Cardiac fibroblast (primary cell): ENCODE data around the gene RPL32.
"Not testable (repeated sequence)": the region's sequence is repeated elsewhere in the genome, so short reads cannot be mapped to it uniquely, and the experiment has no call there.

ENCODE experiments used
- DNase-seq, 2 donors: peaks; one replicate each; pipeline versions ENCODE4 v3.0.0 to v3.0.0-alpha.2; 2010; ENCODE audit warnings: low read depth in 2 of 2
- H3K4me3 ChIP-seq, 2 donors: replicated peaks in 1 of 2; 1 replicate in 1 of 2; 2 replicates in 1 of 2; pipeline ENCODE4 v1.5.1; 2011; ENCODE audit warnings: low read depth in 2 of 2, low read length in 2 of 2, mild to moderate bottlenecking in 2 of 2, moderate library complexity in 1 of 2
- TF ChIP-seq, protein P1 (sequence below): IDR thresholded peaks from one replicate; pipeline ENCODE4 v1.5.1; 2011; ENCODE audit warnings: low read depth, mild to moderate bottlenecking, low read length, inconsistent platforms

RPL32 gene

DNA sequence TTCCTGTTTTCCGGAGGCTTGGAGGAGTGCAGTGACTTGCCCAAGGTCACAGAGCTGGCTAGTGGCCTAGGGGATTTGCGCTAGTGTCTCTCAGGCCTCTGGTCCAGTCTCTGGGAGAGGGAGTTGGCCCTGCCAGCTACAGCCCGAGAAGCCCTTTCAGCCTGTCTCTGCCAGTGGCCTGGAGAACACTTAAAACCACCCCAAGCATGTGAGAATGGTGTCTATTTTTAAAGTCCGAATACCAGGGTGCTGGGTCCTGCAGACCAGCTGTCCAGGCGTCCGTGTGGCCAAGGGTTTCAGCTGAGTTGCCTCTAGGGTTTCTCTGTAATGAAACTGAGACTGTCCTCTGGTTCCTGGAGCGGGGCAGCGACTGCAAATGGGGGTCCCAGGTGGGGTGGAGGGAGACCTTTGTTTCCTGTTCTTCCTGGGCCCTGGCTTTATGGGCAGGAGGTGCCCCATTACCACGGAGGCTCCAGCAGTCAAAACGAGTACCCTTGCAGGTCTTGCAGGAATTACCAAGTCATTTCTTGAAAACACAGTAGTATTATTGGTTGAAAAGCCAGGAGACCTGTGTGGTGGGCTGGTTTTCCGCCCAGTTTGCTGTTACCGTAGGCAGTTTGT is 42.7 kb downstream of the RPL32 start:
- TF ChIP-seq, protein P1, sequence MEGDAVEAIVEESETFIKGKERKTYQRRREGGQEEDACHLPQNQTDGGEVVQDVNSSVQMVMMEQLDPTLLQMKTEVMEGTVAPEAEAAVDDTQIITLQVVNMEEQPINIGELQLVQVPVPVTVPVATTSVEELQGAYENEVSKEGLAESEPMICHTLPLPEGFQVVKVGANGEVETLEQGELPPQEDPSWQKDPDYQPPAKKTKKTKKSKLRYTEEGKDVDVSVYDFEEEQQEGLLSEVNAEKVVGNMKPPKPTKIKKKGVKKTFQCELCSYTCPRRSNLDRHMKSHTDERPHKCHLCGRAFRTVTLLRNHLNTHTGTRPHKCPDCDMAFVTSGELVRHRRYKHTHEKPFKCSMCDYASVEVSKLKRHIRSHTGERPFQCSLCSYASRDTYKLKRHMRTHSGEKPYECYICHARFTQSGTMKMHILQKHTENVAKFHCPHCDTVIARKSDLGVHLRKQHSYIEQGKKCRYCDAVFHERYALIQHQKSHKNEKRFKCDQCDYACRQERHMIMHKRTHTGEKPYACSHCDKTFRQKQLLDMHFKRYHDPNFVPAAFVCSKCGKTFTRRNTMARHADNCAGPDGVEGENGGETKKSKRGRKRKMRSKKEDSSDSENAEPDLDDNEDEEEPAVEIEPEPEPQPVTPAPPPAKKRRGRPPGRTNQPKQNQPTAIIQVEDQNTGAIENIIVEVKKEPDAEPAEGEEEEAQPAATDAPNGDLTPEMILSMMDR, result no peak
- no peak for DNase-seq
- H3K4me3 ChIP-seq, result no peak overlapping the region

DNA sequence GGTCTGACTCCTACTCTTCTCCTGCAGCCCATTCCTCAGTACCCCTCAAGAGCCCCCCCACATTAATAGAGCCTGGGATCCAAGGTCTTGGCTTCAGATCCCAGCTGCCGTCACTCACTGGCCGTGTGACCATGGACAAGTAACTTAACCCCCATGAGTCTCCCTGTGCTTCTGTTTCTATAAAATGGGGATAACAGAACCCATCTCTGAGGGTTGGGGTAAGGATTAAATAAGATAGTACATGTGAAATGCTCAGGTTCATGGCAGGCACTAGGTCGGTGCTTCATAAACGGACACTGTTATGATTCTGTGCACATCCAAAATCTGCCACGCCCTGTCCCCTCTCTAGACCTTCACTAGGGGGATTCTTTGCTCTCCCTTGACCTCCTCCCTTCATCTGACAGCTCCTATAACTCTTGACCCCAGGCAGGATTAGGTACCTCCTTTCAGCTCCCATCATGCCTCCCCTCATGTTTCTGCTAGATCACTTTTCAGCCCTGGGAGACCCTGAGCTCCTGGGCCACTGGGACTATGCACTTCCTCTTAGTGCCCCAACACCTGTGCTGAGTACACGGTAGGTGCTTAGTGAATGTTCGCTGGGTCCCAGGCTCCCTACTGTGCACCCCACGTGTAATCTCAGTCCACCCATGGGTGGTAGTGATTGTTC is 43.3 kb downstream of the RPL32 start:
- no peak for DNase-seq
- H3K4me3 ChIP-seq, result no peak overlapping the region
- TF ChIP-seq, protein P1, result no peak

DNA sequence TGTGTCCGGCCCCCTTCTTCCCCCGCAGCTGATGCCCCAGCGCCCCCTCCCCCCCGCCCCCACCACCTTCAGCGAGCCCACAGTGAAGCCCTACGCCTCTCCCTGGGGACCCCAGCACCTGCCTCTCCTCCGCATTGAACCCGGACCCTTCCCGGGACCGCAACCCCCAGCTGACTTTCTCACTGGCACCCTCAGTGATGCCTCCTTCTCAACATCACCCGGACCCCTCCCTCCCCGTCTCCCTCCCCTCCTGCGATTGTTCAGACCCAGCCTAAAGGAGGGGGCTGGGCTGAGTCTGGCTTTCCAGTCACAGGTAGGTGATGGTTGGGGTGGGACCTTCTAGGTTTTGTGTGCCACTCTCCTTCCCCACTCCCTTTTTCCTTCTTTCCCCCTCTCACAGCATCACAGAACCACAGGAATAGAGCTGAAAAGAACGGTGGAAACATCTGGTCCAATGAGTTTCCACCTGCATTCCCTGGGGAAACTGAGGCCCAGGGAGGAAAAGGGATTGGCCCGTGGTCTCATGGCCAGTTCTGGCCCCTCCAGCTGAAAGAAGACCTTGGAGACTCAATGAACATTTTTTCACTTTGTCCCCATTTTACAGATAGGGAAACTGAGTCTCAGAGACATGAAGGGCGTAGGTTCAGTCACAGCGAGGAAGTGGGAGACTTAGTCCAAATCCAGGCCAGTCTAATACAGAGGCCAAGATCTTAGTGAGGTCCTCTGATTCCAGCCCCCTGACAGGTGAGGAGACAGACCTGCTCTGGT is 44.1 kb downstream of the RPL32 start:
- TF ChIP-seq, protein P1, result no peak
- H3K4me3 ChIP-seq, result peak overlapping the region in 1 of 2 donors; percentile 56
- DNase-seq, result no peak

DNA sequence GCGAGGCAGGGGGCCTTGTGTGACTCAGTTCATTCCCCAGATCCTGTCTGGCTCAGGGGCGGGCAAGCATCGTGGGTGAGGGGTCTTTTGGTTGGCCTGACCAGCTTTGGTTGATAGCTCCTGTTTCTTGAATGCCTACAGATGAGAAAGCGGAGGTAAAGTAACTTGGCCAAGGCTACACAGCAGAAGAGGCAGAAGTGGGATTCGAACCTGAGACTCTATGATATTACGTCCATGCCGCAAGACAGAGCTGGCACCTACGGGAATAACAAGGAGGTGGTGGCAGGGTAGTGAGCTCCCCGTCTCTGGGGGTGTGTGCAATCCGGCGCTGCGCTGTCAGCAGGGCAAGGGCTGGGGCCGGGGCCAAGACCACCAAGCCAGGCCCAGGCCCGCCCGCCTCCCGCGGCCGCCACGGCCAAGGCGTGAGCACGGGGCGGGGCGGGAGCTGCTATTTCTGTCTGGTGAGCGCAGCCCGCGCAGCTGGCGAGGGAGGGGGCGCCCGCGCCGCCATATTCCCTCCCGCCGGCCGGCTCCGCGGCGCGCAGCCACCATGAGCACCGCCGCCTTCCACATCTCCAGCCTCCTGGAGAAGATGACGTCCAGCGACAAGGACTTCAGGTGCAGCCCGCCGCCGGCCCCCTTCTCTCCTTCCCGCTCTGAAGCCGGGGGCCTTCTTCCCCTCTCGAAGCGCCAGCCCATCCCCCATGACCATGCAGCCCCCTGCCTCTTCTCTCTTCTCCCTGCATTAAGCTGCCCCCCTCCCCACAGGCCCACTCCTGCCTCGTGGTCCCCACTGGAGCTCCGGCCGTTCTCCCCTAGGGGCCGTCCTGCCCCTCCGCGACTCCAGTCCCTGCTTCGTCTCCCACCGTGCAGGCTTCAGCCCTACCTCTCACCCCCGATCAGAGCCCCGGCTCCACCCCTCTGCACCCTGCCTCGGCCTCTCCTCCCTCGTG is 44.9 kb downstream of the RPL32 start, which contains the start of gene CAND2:
Gene CAND2 (plus strand): TSS at position 510 of the 953 bp plus-strand sequence. CDS start 41 bp downstream, at position 551.
- peak; percentile 16 to 49 for DNase-seq
- TF ChIP-seq, protein P1, result no peak
- peak within 1 kb of the TSS; percentile 48 to 56 for H3K4me3 ChIP-seq

DNA sequence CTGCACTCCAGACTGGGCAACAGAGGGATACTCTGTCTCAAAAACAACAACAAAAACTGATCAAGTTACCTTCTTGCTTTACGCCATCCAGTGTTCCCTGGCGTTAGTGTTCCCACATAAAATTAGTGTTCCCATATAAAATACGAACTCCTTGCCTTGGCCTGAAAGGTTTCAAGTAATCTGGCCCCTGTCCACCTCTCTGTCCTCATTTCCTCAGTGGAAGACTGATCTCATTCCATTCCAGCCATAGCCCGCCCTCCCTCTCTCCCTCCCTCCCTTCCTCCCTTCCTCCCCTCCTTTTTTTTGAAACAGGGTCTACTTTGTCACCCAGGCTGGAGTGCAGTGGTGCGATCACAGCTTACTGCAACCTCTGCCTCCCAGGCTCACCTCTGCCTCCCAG is 47.7 kb downstream of the RPL32 start:
- peak in 1 of 2 donors; percentile 18 for DNase-seq

DNA sequence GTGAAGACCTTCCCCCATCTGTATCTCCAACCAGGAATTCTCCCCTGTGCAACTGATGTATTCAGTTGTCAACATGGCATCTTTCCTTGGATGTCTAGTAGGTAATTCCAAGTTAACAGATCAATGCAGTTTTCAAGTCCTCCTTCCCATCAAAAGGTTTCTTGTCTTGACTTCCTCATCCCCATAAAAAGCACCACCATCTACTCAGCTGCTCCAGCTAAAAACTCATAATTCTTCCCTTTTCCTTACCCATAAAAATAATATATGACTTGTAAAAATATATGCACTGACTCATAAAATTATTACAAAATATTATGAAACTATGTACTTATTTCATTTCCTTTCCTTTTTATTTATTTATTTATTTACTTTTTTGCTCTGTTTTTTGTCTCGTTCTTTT is 49.9 kb downstream of the RPL32 start:
- no peak for DNase-seq
- no peak overlapping the region for H3K4me3 ChIP-seq
- TF ChIP-seq, protein P1, result no peak

More for the DNA sequence above, 47.7 kb downstream of the RPL32 start:
- TF ChIP-seq, protein P1, result no peak
- no peak overlapping the region for H3K4me3 ChIP-seq

DNA sequence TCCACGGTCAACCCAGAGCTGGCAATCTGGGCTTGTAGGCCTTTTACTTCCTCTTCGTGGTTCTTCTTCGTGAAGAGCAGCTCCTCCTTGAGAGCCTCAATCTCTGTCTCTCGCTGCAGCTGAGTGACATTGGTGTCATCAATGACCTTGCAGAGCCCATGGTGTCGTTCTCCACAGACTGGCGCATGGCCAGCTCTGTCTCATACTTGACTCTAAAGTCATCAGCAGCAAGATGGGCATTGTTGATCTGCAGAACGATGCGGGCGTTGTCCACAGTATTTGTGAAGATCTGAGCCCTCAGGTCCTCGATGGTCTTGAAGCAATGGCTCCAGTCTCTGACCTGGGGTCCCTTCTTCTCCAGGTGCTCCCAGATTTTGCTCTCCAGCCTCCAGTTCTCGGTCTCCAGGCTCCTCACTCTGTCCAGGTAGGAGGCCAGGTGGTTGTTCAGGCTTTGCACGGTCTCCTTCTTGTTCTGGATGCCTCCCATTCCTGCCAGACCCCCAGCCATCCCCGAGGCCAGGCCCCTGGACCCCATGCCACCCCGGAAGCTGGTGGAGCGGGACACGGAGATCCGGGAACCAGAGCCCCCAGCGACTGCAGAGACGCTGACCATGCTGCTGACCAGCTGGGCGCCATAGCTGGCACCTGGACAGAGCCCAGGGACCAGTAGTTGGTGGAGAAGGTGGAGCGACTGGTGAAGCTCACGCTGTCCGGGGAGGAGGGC is 53.2 kb downstream of the RPL32 start:
- not testable (repeated sequence) for H3K4me3 ChIP-seq, DNase-seq
